Measurements from ENCODE around the gene INCA1. TPM values are rescaled to one million over a fixed set of nuclear protein-coding genes. Genes with fewer than 3 reads are reported as not detected.
A peak's percentile ranks its signal among the peaks of the same experiment; 100 is the strongest.
"Not testable (repeated sequence)": the region's sequence is repeated elsewhere in the genome, so short reads cannot be mapped to it uniquely, and the experiment has no call there.

INCA1 gene
- total and polyA plus RNA-seq, 5 experiments from 2014 or later = 0.23 to 0.26 TPM; not detected in 3

- Mint-ChIP-seq H3K36me3 (no peaks in the 10 kb centered on the region), H3K9me3 (no peaks in the 10 kb centered on the region), H3K27ac (peak overlapping the region; percentile 76 to 91 (median 85)), H3K4me1 (peaks cover 5 to 21% (median 17%) of the 10 kb centered on the region in 4 donors), H3K4me3 (peak overlapping the region; percentile 76 to 88 (median 85)), H3K27me3 (peaks cover 0 to 18% (median 4%) of the 10 kb centered on the region in 5 donors)
- peak; percentile 84 to 87 for ATAC-seq
- DNase-seq = peak; percentile 61 to 91 (median 80)
- POLR2A ChIA-PET = interaction anchor here (0.7 to 3.0 kb wide), 9 partner anchors 10 to 662 kb away, joined by 3 to 9 read pairs (median 4); partner anchors contain the start of genes RNF167, SLC25A11 and SPAG7
These were observed 34.2 kb upstream of the INCA1 start for GRCh38 chr17:5031365-5032082.

DNA sequence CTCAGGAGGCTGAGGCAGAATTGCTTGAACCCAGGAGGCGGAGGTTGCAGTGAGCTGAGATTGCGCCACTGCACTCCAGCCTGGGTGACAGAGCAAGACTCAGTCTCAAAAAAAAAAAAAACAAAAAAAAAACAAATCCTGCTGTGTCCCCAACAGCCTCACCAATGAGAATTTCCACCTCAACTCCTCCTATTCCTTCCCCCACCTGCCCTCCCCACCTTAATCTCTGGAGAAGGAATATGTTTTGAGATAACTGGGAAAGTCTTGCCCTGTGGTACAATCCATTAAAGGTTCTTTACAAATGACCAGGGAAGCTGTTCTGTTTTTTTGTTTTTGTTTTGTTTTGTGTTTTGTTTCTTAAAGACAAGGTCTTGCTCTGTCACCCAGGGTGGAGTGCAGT lies 32.8 kb upstream of the INCA1 start:
- POLR2A ChIA-PET = interaction anchor here (0.9 to 3.0 kb wide), 6 partner anchors 11 to 121 kb away, joined by 3 to 9 read pairs (median 4); partner anchors contain the start of genes INCA1, KIF1C, RNF167 and SLC25A11
- Mint-ChIP-seq H3K27ac (peak overlapping the region in 5 of 10 donors; percentile 24 to 91 (median 76)), H3K4me3 (peak overlapping the region in 1 of 10 donors; percentile 83), H3K4me1 (peaks cover 5 to 21% (median 17%) of the 10 kb centered on the region in 4 donors), H3K27me3 (peaks cover 0 to 15% (median 4%) of the 10 kb centered on the region in 5 donors)
- not testable (repeated sequence) for DNase-seq, H3K9me3 Mint-ChIP-seq, H3K36me3 Mint-ChIP-seq, ATAC-seq

DNA sequence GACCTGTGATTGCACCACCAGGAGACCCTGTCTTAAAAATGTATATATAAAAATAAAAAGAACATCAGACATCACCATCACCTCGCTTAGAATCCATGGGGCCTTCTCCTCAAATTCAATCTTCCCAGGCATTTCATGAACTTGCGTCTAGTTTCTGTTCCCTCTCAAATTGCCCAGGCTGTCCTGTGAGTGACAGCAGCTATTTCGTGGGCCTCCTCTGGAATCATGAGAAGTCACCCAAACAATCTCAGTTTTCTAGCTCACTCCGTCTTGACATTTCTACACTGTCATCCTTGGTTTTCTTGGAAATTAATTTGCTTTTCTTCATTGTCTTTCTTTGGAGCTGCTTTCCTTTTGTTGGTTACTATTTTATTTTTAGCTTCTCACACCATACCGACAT lies 30.6 kb upstream of the INCA1 start:
- H3K9me3 Mint-ChIP-seq = no peaks in the 10 kb centered on the region
- ATAC-seq (no peak), DNase-seq (peak in 1 of 10 donors; percentile 4)
- H3K4me1 Mint-ChIP-seq = peaks cover 3 to 21% (median 18%) of the 10 kb centered on the region in 4 donors
- H3K4me3 Mint-ChIP-seq = no peak overlapping the region
- H3K36me3 Mint-ChIP-seq = peaks cover 0 to 4% (median 0%) of the 10 kb centered on the region in 3 donors
- POLR2A ChIA-PET = no interaction called here
- peaks cover 0 to 2% (median 0%) of the 10 kb centered on the region in 5 donors for H3K27me3 Mint-ChIP-seq
- H3K27ac Mint-ChIP-seq = peak overlapping the region in 1 of 10 donors; percentile 39

- DNase-seq = no peak
- H3K27me3 Mint-ChIP-seq = peaks cover 0 to 2% (median 0%) of the 10 kb centered on the region in 5 donors
- no peak for ATAC-seq
- H3K4me3 Mint-ChIP-seq = no peak overlapping the region
- peaks cover 3 to 21% (median 18%) of the 10 kb centered on the region in 4 donors for H3K4me1 Mint-ChIP-seq
- no peak overlapping the region for H3K27ac Mint-ChIP-seq
- POLR2A ChIA-PET = interaction anchor here (0.8 kb wide), 1 partner anchor 9 kb away, joined by 4 read pairs; no protein-coding TSS in a partner anchor
- H3K36me3 Mint-ChIP-seq = peaks cover 0 to 7% (median 0%) of the 10 kb centered on the region in 3 donors
- H3K9me3 Mint-ChIP-seq = no peaks in the 10 kb centered on the region
These were observed 30.0 kb upstream of the INCA1 start for GRCh38 chr17:5027299-5027698.

DNA sequence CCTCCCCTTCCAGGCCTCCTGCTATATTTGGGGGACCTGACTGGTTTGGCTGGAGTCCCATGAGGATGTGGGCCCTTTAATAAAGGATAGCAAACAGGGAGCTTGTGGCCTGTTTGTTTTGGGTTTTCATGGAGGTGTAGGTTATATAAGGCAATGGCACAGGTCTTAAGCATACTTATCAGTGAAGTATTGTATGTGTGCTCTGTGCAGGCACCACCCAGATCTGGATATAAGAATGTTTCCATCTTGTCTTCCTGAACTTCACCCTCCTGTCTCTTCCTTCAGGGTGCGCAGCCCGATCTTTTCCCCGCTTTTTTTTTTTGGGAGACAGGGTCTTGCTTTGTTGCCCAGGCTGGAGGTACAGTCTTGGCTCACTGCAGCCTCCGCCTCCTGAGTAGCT lies 27.3 kb upstream of the INCA1 start:
- ATAC-seq (no peak), DNase-seq (peak in 1 of 10 donors; percentile 18)
- Mint-ChIP-seq H3K27me3 (peaks cover 0 to 2% (median 0%) of the 10 kb centered on the region in 5 donors), H3K36me3 (peaks cover 0 to 19% (median 0%) of the 10 kb centered on the region in 3 donors), H3K9me3 (no peaks in the 10 kb centered on the region), H3K4me1 (peaks cover 0 to 8% (median 5%) of the 10 kb centered on the region in 4 donors), H3K4me3 (no peak overlapping the region), H3K27ac (peak overlapping the region in 1 of 10 donors; percentile 7)
- POLR2A ChIA-PET = no interaction called here

DNA sequence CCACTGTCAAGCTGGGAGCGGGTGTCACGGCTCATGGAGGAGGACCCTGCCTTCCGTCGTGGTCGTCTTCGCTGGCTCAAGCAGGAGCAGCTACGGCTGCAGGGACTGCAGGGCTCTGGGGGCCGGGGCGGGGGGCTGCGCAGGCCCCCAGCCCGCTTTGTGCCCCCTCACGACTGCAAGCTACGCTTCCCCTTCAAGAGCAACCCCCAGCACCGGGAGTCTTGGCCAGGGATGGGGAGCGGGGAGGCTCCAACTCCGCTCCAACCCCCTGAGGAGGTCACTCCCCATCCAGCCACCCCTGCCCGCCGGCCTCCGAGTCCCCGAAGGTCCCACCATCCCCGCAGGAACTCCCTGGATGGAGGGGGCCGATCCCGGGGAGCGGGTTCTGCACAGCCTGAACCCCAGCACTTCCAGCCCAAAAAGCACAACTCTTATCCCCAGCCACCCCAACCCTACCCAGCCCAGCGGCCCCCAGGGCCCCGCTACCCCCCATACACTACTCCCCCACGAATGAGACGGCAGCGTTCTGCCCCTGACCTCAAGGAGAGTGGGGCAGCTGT lies 26.3 kb upstream of the INCA1 start:
- Mint-ChIP-seq H3K36me3 (peaks cover 0 to 19% (median 0%) of the 10 kb centered on the region in 3 donors), H3K27ac (peak overlapping the region in 1 of 10 donors; percentile 62), H3K9me3 (no peaks in the 10 kb centered on the region), H3K4me3 (no peak overlapping the region), H3K27me3 (peaks cover 0 to 2% (median 0%) of the 10 kb centered on the region in 5 donors), H3K4me1 (peaks cover 3 to 14% (median 9%) of the 10 kb centered on the region in 4 donors)
- DNase-seq (no peak), ATAC-seq (no peak)
- POLR2A ChIA-PET = no interaction called here

DNA sequence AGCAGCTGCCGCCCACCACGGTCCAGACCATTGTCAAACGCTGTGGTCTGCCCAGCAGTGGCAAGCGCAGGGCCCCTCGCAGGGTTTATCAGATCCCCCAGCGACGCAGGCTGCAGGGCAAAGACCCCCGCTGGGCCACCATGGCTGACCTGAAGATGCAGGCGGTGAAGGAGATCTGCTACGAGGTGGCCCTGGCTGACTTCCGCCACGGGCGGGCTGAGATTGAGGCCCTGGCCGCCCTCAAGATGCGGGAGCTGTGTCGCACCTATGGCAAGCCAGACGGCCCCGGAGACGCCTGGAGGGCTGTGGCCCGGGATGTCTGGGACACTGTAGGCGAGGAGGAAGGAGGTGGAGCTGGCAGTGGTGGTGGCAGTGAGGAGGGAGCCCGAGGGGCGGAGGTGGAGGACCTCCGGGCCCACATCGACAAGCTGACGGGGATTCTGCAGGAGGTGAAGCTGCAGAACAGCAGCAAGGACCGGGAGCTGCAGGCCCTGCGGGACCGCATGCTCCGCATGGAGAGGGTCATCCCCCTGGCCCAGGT lies 24.9 kb upstream of the INCA1 start:
- no peak overlapping the region for H3K4me3 Mint-ChIP-seq
- H3K27me3 Mint-ChIP-seq = no peaks in the 10 kb centered on the region
- ATAC-seq = no peak
- peaks cover 3 to 14% (median 9%) of the 10 kb centered on the region in 4 donors for H3K4me1 Mint-ChIP-seq
- no peaks in the 10 kb centered on the region for H3K9me3 Mint-ChIP-seq
- H3K36me3 Mint-ChIP-seq = peaks cover 0 to 19% (median 0%) of the 10 kb centered on the region in 3 donors
- DNase-seq = peak in 1 of 10 donors; percentile 52
- H3K27ac Mint-ChIP-seq = no peak overlapping the region
- POLR2A ChIA-PET = interaction anchor here (0.6 kb wide), 1 partner anchor 809 kb away, joined by 5 read pairs; no protein-coding TSS in a partner anchor

DNA sequence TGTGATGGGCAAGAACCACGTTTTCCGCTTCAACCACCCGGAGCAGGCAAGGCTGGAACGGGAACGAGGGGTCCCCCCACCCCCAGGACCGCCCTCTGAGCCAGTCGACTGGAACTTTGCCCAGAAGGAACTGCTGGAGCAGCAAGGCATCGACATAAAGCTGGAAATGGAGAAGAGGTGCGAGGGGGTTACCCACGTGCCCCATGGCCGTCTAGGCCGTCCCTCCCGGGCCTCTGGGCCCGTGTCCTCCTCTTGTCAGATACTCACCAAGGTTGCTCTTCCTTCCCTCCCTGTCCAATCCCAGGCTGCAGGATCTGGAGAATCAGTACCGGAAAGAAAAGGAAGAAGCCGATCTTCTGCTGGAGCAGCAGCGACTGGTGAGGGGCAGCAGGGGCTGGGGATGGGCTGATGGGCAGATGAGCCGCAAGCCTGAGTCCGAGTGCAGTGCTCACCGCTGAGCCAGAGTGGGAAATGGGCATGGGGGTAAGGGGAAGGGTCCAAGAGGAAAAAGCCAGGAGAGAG lies 23.2 kb upstream of the INCA1 start:
- H3K27ac Mint-ChIP-seq = peak overlapping the region in 1 of 10 donors; percentile 18

DNA sequence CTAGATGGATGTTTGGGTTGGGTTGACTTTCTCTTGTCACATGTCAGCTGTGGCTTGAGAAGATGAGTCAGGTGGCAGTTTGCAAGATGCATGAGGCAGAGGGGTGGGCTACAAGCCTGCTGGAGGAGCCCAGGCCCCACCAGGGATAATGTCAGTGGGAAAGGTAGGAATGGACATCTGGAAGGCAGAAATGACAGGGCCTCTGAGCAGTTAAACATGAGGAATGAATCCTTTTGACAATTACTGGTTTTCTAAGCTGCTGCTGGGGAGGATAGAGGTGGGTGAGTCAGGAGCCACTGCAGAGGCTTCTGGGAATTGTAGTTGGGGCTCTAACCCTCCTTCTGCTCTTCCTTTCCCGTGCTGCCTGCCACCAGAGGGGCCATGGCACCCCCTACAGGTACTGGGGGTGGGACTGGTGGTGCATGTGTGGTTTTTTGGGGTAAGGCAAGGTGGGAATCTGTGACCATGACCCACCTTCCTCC lies 22.2 kb upstream of the INCA1 start:
- H3K36me3 Mint-ChIP-seq = peaks cover 0 to 19% (median 1%) of the 10 kb centered on the region in 3 donors
- ATAC-seq = peak; percentile 87 to 96
- H3K4me3 Mint-ChIP-seq = no peak overlapping the region
- POLR2A ChIA-PET = interaction anchor here (1.1 kb wide), 1 partner anchor 33 kb away, joined by 3 read pairs; no protein-coding TSS in a partner anchor
- H3K4me1 Mint-ChIP-seq = peaks cover 3 to 20% (median 12%) of the 10 kb centered on the region in 4 donors
- peak overlapping the region in 8 of 10 donors; percentile 15 to 90 (median 74) for H3K27ac Mint-ChIP-seq
- H3K9me3 Mint-ChIP-seq = no peaks in the 10 kb centered on the region
- no peaks in the 10 kb centered on the region for H3K27me3 Mint-ChIP-seq
- DNase-seq = peak in 8 of 10 donors; percentile 34 to 79 (median 48)

More for the DNA sequence above, 23.2 kb upstream of the INCA1 start:
- Mint-ChIP-seq H3K4me1 (peaks cover 3 to 21% (median 12%) of the 10 kb centered on the region in 4 donors), H3K4me3 (no peak overlapping the region), H3K36me3 (peaks cover 0 to 19% (median 0%) of the 10 kb centered on the region in 3 donors), H3K9me3 (no peaks in the 10 kb centered on the region), H3K27me3 (no peaks in the 10 kb centered on the region)
- POLR2A ChIA-PET = interaction anchor here (1.5 kb wide), 1 partner anchor 112 kb away, joined by 3 read pairs; no protein-coding TSS in a partner anchor
- ATAC-seq (no peak), DNase-seq (peak in 1 of 10 donors; percentile 52)

- POLR2A ChIA-PET = interaction anchor here (0.6 kb wide), 1 partner anchor 267 kb away, joined by 5 read pairs; no protein-coding TSS in a partner anchor
- peaks cover 0 to 15% (median 1%) of the 10 kb centered on the region in 3 donors for H3K36me3 Mint-ChIP-seq
- no peak overlapping the region for H3K4me3 Mint-ChIP-seq
- H3K9me3 Mint-ChIP-seq = no peaks in the 10 kb centered on the region
- H3K27ac Mint-ChIP-seq = peak overlapping the region in 1 of 10 donors; percentile 35
- H3K27me3 Mint-ChIP-seq = no peaks in the 10 kb centered on the region
- ATAC-seq = no peak
- peaks cover 2 to 12% (median 7%) of the 10 kb centered on the region in 4 donors for H3K4me1 Mint-ChIP-seq
- peak in 1 of 10 donors; percentile 0 for DNase-seq
These were observed 17.0 kb upstream of the INCA1 start for GRCh38 chr17:5014357-5014756.

DNA sequence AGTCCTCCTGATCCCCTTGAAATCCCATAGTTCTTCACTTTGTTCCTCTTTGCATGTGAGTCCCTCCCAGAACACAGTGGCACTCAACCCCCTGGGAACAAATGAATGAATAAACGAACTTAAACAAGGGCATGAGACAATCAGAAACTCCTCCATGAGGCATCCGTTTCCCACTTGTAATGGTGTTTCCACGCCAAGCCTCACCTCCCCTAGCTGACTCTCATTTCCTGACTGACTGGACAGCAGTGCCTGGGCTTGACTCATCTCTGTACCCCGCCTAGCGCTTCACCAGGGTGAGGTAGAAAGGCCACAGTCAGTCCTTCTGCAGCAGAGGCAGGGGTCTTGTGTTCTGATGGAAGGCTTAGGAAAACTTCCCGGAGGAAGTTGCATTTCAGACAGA lies 14.6 kb upstream of the INCA1 start:
- Mint-ChIP-seq H3K9me3 (no peaks in the 10 kb centered on the region), H3K27ac (peak overlapping the region in 1 of 10 donors; percentile 39), H3K4me3 (no peak overlapping the region), H3K4me1 (peaks cover 0 to 8% (median 4%) of the 10 kb centered on the region in 4 donors), H3K36me3 (peaks cover 0 to 26% (median 3%) of the 10 kb centered on the region in 3 donors), H3K27me3 (no peaks in the 10 kb centered on the region)
- DNase-seq = peak in 1 of 10 donors; percentile 37
- POLR2A ChIA-PET = no interaction called here
- ATAC-seq = no peak
